Measurements from ENCODE around the gene PRKCB.
A peak's percentile ranks its signal among the peaks of the same experiment; 100 is the strongest.

The PRKCB gene

DNA sequence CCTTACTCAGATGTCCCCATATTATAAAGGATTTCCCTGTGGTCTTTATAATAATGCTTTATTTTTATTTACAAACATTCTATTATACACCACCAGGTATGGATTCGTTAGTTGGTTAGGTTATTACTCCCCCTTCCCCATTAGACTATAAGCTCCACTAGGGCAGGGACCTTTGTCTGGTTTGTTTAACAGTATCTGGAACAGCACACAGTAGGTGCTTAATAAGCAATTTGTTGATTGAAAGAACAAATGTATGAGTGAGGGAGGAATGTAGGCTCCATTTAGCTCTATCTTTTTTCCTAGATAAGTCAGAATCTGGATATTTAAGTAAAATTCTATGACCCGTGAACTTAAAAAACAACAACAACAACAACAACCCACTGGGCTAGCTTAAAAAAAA lies 2.3 kb upstream of the PRKCB start:
- H3K9me2 ChIP-seq (replicated peaks; ENCODE audit: low read depth, low read length), result no peaks in the 10 kb centered on the region
- H3K36me3 ChIP-seq (ENCODE audit: insufficient read depth, low read length), result no peaks in the 10 kb centered on the region; the same call in 1 of the 2 replicates
- H3K79me2 ChIP-seq (ENCODE audit: insufficient read depth, low read length), result peaks cover 25% of the 10 kb centered on the region
- no peaks in the 10 kb centered on the region for H3K27me3 ChIP-seq (ENCODE audit: insufficient read depth, low read length, poor library complexity, severe bottlenecking)
- peaks cover 7% of the 10 kb centered on the region; the same call in 1 of the 2 replicates for H3K9me3 ChIP-seq (ENCODE audit: insufficient read depth, low read depth, low read length)
- H3K4me1 ChIP-seq (ENCODE audit: insufficient read depth, low read length, poor library complexity, severe bottlenecking), result peaks cover 36% of the 10 kb centered on the region
- H3F3A ChIP-seq (ENCODE audit: low read depth), result peaks cover 5% of the 10 kb centered on the region; the same call in 1 of the 2 replicates
- H2AFZ ChIP-seq (ENCODE audit: low read length), result no peak overlapping the region
- peaks cover 18% of the 10 kb centered on the region for H4K20me1 ChIP-seq (ENCODE audit: insufficient read depth, low read length, poor library complexity, severe bottlenecking)
- H3K9ac ChIP-seq (ENCODE audit: low read depth, low read length, poor library complexity, severe bottlenecking), result no peak overlapping the region
- no peak overlapping the region for H3K4me2 ChIP-seq (ENCODE audit: low read depth, low read length, poor library complexity, severe bottlenecking)
- TF ChIP-seq EZH2phosphoT487 (IDR thresholded peaks at IDR 0.05; ENCODE audit: borderline replicate concordance), result no peak
- no peak for TF ChIP-seq CTCF (conservative IDR thresholded peaks at IDR 0.05; ENCODE audit: low read length)
- H3K4me3 ChIP-seq (ENCODE audit: low read length, poor library complexity, severe bottlenecking), result no peak overlapping the region

GRCh38 chr16:23833960-23834685 lies 1.7 kb upstream of the PRKCB start:
- H3K27me3 ChIP-seq (ENCODE audit: insufficient read depth, low read length, poor library complexity, severe bottlenecking), result no peaks in the 10 kb centered on the region
- H2AFZ ChIP-seq (ENCODE audit: low read length), result no peak overlapping the region
- peaks cover 18% of the 10 kb centered on the region for H4K20me1 ChIP-seq (ENCODE audit: insufficient read depth, low read length, poor library complexity, severe bottlenecking)
- H3K4me1 ChIP-seq (ENCODE audit: insufficient read depth, low read length, poor library complexity, severe bottlenecking), result peaks cover 43% of the 10 kb centered on the region
- no peak overlapping the region for H3K4me3 ChIP-seq (ENCODE audit: low read length, poor library complexity, severe bottlenecking)
- no peaks in the 10 kb centered on the region; the same call in 1 of the 2 replicates for H3K36me3 ChIP-seq (ENCODE audit: insufficient read depth, low read length)
- H3K9me3 ChIP-seq (ENCODE audit: insufficient read depth, low read depth, low read length), result peaks cover 3% of the 10 kb centered on the region; the same call in 1 of the 2 replicates
- peaks cover 31% of the 10 kb centered on the region for H3K79me2 ChIP-seq (ENCODE audit: insufficient read depth, low read length)
- no peak overlapping the region for H3K9ac ChIP-seq (ENCODE audit: low read depth, low read length, poor library complexity, severe bottlenecking)
- TF ChIP-seq EZH2phosphoT487 (IDR thresholded peaks at IDR 0.05; ENCODE audit: borderline replicate concordance) (no peak), CTCF (conservative IDR thresholded peaks at IDR 0.05; ENCODE audit: low read length) (no peak)
- no peak overlapping the region for H3K4me2 ChIP-seq (ENCODE audit: low read depth, low read length, poor library complexity, severe bottlenecking)
- peaks cover 5% of the 10 kb centered on the region; the same call in 1 of the 2 replicates for H3F3A ChIP-seq (ENCODE audit: low read depth)
- H3K9me2 ChIP-seq (replicated peaks; ENCODE audit: low read depth, low read length), result no peaks in the 10 kb centered on the region

DNA sequence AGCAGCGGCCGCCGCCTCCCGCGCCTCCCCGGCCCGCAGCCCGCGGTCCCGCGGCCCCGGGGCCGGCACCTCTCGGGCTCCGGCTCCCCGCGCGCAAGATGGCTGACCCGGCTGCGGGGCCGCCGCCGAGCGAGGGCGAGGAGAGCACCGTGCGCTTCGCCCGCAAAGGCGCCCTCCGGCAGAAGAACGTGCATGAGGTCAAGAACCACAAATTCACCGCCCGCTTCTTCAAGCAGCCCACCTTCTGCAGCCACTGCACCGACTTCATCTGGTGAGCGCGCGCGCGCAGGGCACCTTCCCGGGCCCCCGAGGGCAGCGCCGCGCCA lies 258 bp downstream of the PRKCB start:
- TF ChIP-seq EZH2phosphoT487 (IDR thresholded peaks at IDR 0.05; ENCODE audit: borderline replicate concordance), result no peak
- TF ChIP-seq CTCF (conservative IDR thresholded peaks at IDR 0.05; ENCODE audit: low read length), result no peak
- no peaks in the 10 kb centered on the region for H3K36me3 ChIP-seq (ENCODE audit: insufficient read depth, low read length)
- no peak overlapping the region for H2AFZ ChIP-seq (ENCODE audit: low read length)
- peak overlapping the region; percentile 85 for H3K4me3 ChIP-seq (ENCODE audit: low read length, poor library complexity, severe bottlenecking)
- peaks cover 50% of the 10 kb centered on the region for H3K79me2 ChIP-seq (ENCODE audit: insufficient read depth, low read length)
- peak overlapping the region; percentile 72 for H3K9ac ChIP-seq (ENCODE audit: low read depth, low read length, poor library complexity, severe bottlenecking)
- H3K9me3 ChIP-seq (ENCODE audit: insufficient read depth, low read depth, low read length), result no peaks in the 10 kb centered on the region
- H3K9me2 ChIP-seq (replicated peaks; ENCODE audit: low read depth, low read length), result no peaks in the 10 kb centered on the region
- no peaks in the 10 kb centered on the region for H3K27me3 ChIP-seq (ENCODE audit: insufficient read depth, low read length, poor library complexity, severe bottlenecking)
- peak overlapping the region; percentile 89 for H3K4me2 ChIP-seq (ENCODE audit: low read depth, low read length, poor library complexity, severe bottlenecking)
- H3K4me1 ChIP-seq (ENCODE audit: insufficient read depth, low read length, poor library complexity, severe bottlenecking), result peaks cover 60% of the 10 kb centered on the region
- H3F3A ChIP-seq (ENCODE audit: low read depth), result no peaks in the 10 kb centered on the region
- H4K20me1 ChIP-seq (ENCODE audit: insufficient read depth, low read length, poor library complexity, severe bottlenecking), result peaks cover 18% of the 10 kb centered on the region
